HG02610 (cell line): ENCODE results near the gene NKAIN2.
"Not testable (repeated sequence)": the region's sequence is repeated elsewhere in the genome, so short reads cannot be mapped to it uniquely, and the experiment has no call there.

ENCODE experiments used
- ATAC-seq: cut with Tn5 transposase; IDR thresholded peaks from one replicate; pipeline ENCODE4 v1.9.1; 2021; ENCODE audit warnings: mild to moderate bottlenecking, moderate library complexity; ENCODE audit not compliant: unreplicated experiment

The NKAIN2 gene

GRCh38 chr6:124539096-124539495, 735.4 kb downstream of the NKAIN2 start:
- no peak for ATAC-seq

DNA sequence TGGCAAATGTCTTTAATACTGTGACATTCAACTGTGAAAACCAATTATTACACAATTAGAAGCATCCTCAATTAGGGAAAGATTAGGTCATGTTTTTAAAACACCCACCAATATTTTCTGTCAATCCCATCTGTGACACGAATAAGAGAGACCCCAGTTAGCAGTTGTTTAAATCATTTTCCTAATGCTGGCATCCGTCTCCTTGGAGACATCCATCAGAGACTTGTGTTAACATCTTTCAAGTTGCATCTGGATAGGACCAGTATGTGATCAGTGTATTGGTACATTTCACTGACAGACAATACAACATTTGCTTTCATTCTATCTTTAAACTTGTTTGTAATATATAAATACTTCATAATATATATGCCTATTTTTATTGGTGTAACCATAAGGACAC, 737.9 kb downstream of the NKAIN2 start:
- ATAC-seq: no peak

DNA sequence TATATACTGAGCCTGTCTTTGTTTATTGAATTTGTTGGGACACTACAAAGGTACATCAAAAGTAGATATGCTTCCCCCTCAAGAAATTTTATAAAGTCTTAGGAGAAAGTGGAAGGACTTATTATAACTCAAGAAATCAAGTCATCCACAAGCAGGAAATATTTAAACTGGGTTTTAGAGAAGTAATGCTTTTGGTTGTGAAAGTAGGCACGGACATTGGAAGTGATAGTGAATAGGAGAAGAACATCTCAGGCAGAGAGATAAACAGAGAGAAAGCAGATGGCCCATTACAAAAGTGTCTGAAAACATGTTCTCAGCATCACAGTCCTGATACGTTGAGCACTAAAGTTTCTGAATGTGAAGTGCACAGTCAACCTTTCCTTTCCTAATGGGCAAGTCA, 742.9 kb downstream of the NKAIN2 start:
- ATAC-seq: no peak

GRCh38 chr6:124551711-124552233, 748.1 kb downstream of the NKAIN2 start:
- no peak for ATAC-seq

DNA sequence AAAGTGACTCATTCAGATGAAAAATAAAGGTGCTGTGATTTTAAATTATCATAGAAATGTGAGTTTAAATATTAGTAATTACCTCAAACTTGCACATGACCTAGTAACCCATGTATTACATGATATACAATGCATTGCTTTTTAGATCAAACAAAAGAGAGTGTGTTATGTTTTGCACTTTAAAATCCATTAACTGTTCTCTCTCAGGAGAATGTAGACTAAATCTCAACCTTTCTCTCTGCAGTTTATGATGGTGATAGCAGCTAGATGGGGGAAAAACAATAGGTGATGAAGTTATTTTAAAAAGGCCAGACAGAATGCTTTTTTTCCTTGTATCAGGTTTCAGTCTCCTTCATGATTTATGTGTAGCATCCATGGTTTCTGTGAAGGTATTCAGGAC, 754.2 kb downstream of the NKAIN2 start:
- ATAC-seq: no peak

- ATAC-seq: not testable (repeated sequence)
Observed at GRCh38 chr6:124560078-124560477, 756.4 kb downstream of the NKAIN2 start.

GRCh38 chr6:124560873-124561567, 757.4 kb downstream of the NKAIN2 start:
- ATAC-seq: no peak

DNA sequence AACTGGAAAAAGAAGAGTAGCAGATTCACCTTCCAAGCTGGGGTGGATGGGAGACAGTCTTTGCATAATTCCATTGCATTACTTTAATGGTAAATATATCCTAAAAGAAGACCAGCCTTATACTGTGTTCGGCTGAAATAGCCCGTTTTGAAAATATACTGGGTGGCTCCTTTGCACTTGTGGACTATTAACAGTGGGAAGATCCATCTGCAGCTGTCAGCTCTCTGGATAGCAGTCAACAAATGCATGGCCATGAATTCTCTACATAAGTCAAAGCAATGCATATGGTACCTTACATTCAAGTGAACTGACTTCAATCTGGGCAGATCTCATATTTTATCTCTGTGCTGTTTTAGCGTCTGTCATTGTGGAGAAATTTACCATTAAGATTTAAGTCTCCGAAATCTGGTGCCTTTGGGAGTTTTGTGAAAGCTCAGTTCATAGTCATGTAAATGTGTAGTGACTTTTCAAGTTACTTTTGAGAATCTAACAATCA, 758.0 kb downstream of the NKAIN2 start:
- ATAC-seq: no peak

GRCh38 chr6:124564125-124564524, 760.5 kb downstream of the NKAIN2 start:
- ATAC-seq: not testable (repeated sequence)

DNA sequence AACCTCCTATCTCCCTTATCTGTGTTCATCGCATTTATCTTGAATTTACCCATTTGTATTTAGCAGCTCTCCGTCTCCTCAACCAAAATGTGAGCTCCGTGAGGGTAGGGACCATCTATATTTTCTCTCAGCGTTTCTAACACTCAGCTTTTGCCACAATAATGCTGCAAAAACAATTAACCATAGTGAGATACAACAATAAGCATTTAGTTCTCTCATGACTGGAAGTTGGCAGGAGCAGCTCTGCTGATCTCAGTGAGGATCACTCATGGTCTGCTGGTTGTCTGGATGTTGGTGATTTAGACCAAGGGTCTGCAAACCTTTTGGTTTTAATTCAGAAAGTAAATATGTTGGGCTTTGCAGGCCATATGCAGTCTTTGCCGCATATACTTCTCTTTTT, 763.7 kb downstream of the NKAIN2 start:
- no peak for ATAC-seq

- no peak for ATAC-seq
Observed at GRCh38 chr6:124573953-124574352, 770.3 kb downstream of the NKAIN2 start.

- ATAC-seq: no peak
Observed at GRCh38 chr6:124577734-124578281, 774.1 kb downstream of the NKAIN2 start.

DNA sequence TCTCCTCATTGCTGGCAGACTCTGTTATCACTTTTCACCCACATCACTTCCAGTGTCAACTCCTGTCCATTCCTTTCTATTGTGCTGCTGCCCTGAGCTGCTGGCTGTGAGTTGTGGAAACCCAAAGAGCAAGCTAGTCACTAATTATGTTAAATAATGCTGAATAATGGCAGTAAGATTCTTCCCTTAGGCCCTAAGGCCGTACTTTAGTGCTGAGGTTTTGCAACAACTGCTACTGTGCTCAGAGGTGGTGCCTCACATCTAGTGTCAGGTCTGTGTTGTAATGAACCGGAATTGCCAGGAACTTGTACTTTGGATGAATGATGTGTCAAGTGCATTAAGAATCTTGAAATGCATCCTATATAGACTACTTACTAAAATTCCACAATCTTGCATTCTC, 786.3 kb downstream of the NKAIN2 start:
- ATAC-seq: no peak

DNA sequence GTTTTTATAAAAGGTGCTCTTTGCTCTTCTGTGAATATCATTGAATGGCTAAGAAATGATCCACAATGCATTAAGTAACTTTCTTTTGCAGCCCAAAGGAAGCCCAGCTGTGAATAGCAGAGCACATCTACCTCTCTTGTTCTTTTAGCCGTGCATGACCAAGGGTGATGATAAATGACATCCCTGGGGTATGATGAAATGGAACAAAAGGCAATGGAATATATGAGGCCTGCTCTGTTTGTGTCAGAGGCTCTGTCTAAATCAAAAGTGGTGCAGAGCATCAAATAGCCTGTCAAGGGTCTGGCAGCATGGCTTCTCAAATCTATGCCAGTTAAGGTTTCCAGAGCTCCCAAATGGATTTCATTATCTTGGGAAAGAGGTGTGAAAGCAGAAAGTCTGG, 796.0 kb downstream of the NKAIN2 start:
- ATAC-seq: no peak

DNA sequence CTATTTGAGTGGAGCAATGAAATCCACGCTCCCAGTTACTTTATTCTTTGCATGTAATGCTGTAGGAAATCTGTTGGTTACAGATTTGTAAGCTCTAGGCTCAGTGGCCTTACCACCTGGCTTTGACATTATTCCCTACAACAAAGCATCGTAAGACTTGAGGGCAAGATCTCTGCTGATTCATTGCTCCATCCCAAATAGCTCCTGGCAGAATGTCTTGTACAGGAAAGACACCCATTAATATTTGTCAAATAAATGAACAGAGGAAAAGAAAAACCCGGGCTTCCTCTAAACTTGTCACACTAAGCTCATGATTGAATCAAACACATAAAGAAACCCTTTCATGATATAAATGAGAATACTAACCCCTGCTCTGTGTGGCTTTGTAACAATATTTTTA, 801.1 kb downstream of the NKAIN2 start:
- no peak for ATAC-seq

DNA sequence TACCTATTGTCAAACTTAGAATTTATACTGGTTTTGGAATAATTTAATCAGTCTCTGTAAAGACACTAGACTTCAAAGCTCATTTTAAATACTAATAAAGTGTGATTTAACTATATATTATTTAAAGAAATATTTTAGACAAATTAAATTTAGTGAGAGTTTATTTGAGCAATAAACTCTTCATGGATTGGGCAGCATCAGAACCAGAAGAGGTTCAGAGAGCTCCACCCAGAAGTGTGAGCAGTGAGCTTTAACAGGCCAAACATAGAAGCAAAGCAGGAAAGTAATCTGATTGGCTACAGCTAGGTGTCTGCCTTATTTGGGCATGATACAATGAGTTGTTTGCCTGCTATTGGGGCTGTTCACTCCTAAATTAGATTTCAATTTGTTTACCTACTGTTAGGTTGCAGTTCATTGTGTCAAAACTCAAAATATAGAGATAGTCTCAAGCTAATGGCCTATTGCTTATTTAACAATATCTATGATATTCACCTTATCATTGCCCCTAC, 803.5 kb downstream of the NKAIN2 start:
- no peak for ATAC-seq

DNA sequence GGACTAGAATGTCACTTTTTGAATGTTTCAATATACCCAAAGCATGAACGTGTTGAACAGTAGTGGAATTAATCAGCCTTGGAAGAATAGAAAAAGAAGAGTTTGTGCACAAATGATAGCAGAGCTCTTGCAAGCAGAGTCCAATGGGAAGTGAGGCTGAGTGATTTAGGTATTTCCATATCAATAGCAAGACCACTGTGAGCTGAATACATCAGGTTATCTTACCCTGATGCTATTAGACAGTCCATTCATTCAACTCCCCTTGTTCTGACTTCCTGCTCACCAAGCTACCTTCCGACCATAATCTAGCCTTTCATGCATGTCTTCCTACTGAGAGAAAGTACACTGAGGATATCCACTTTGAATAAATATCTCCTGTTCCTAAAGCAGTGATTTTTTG, 809.4 kb downstream of the NKAIN2 start:
- no peak for ATAC-seq

DNA sequence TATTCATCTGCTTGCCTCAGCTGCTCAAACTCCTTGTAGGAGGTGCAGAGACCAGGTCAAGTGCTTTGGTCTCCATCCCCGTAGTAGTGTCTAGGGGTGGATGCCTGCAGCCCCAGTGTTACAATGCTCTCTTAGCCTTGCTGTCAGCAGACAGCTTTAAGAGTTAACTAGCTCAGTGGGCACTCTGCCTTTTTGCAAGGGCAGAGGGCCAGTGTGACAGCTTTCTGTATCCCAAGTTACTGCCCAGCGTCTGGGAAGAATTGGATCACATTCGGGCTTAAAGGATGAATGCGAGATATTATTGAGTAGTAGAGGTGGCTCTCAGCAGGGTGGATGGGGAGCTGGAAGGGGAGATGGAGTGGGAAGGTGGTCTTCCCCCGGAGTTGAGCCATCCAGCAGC, 818.7 kb downstream of the NKAIN2 start:
- no peak for ATAC-seq

GRCh38 chr6:124633655-124634054, 830.0 kb downstream of the NKAIN2 start:
- ATAC-seq: no peak

GRCh38 chr6:124640432-124640831, 836.8 kb downstream of the NKAIN2 start:
- ATAC-seq: no peak

DNA sequence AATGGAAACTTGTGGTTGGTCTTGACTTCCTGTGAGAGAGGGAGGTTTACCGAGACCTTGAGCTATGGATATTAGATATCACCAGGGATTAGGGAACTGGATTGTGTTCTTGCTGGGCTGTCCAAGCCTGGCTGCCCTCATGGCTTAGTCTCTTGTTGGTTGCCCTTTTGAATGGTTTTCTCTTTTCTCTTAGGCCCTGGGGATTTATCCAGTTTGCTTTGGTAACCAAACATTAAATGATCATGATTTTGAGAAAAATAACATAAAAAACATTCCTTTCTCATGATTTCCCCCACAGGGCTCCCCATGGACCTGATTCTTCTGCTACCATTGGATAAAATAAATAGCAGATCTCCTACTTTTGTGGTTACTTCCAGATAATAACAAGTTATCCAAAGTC, 852.2 kb downstream of the NKAIN2 start:
- no peak for ATAC-seq

DNA sequence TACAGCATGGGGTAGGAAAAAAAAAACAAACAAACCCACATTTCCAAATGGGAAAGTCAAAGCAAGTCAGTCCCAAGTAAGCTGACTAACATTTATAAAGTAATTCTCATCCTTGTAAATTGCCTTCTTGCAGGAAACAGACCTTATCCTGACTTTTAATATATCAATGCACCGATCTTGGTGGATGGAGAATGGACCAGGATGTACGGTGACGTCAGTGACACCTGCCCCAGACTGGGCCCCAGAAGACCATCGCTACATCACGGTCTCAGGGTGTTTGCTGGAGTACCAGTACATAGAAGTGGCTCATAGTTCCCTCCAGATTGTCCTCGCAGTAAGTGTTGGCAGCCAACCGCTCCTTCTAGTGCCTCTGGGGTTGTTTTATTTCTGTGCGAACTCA, 854.4 kb downstream of the NKAIN2 start:
- no peak for ATAC-seq
